Testis (tissue), 2 donors: ENCODE data around the gene NLRP6.

Source experiments
- CTCF ChIP-seq, 3 experiments: fragments of 450-650 bp in 2 of 3; fragments of 200-600 bp in 1 of 3; sonication (generic) in 1 of 3; IDR thresholded peaks; one replicate each; pipeline ENCODE4 v1.5.1; 2016 to 2019; ENCODE audit warnings: antibody characterized with exemption in 3 of 3, mild to moderate bottlenecking in 2 of 3, moderate library complexity in 1 of 3
- POLR2A ChIP-seq: fragments of 450-650 bp; IDR thresholded peaks from one replicate; pipeline ENCODE4 v1.6.1; 2017; ENCODE audit warnings: antibody characterized with exemption, mild to moderate bottlenecking, moderate library complexity

GRCh38 chr11:330307-330693 lies 52.1 kb downstream of the NLRP6 start:
- no peak for TF ChIP-seq CTCF (IDR thresholded peaks at IDR 0.05)
- TF ChIP-seq POLR2A = no peak
